Measurements from ENCODE around the gene PRRG2.

GRCh38 chr19:49581007-49581508 is at the start of gene PRRG2:
- no peak for TF ChIP-seq EZH2 (IDR thresholded peaks at IDR 0.05)
- no peak for TF ChIP-seq POLR2AphosphoS5 (IDR thresholded peaks at IDR 0.05; ENCODE audit: borderline replicate concordance, low read depth, low read length)
- TF ChIP-seq FOXP2 (optimal IDR thresholded peaks at IDR 0.05; ENCODE audit: control extremely low read depth, extremely low read length, insufficient read depth) = no peak

Data from SK-N-MC (cell line).